ENCODE data around the gene NANOS1.
"Not testable (repeated sequence)": the region's sequence is repeated elsewhere in the genome, so short reads cannot be mapped to it uniquely, and the experiment has no call there.

DNA sequence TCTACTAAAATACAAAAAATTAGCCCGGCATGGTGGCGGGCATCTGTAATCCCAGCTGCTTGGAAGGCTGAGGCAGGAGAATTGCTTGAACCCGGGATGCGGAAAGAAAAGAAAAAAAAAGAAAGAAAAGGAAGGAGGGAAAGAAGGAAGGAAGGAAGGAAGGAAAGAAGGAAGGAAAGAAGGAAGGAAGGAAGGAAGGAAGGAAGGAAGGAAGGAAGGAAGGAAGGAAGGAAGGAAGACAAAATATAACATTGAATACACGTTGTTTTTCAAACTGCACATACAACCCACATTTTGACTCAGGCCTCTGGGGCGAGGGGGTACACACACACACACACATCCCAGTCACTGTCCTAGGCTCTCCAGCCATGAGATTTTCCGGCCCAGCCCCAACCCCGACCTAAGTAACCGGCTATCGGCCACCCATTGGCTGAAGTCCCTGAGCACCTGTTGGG is 1.0 kb upstream of the NANOS1 start:
- TF ChIP-seq POLR2A (IDR thresholded peaks at IDR 0.05) = not testable (repeated sequence)
- TF ChIP-seq, protein P1, sequence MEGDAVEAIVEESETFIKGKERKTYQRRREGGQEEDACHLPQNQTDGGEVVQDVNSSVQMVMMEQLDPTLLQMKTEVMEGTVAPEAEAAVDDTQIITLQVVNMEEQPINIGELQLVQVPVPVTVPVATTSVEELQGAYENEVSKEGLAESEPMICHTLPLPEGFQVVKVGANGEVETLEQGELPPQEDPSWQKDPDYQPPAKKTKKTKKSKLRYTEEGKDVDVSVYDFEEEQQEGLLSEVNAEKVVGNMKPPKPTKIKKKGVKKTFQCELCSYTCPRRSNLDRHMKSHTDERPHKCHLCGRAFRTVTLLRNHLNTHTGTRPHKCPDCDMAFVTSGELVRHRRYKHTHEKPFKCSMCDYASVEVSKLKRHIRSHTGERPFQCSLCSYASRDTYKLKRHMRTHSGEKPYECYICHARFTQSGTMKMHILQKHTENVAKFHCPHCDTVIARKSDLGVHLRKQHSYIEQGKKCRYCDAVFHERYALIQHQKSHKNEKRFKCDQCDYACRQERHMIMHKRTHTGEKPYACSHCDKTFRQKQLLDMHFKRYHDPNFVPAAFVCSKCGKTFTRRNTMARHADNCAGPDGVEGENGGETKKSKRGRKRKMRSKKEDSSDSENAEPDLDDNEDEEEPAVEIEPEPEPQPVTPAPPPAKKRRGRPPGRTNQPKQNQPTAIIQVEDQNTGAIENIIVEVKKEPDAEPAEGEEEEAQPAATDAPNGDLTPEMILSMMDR (IDR thresholded peaks at IDR 0.05 in 8 of 11, conservative IDR thresholded peaks at IDR 0.05 in 3 of 11) = not testable (repeated sequence)

All from spleen (tissue), 7 donors.